ENCODE data around the gene UBA1. TPM values are rescaled to one million over a fixed set of nuclear protein-coding genes. Genes with fewer than 3 reads are reported as not detected.

Gene UBA1
- total RNA-seq, 2 experiments from 2014 or later, result 149 to 155 TPM

DNA sequence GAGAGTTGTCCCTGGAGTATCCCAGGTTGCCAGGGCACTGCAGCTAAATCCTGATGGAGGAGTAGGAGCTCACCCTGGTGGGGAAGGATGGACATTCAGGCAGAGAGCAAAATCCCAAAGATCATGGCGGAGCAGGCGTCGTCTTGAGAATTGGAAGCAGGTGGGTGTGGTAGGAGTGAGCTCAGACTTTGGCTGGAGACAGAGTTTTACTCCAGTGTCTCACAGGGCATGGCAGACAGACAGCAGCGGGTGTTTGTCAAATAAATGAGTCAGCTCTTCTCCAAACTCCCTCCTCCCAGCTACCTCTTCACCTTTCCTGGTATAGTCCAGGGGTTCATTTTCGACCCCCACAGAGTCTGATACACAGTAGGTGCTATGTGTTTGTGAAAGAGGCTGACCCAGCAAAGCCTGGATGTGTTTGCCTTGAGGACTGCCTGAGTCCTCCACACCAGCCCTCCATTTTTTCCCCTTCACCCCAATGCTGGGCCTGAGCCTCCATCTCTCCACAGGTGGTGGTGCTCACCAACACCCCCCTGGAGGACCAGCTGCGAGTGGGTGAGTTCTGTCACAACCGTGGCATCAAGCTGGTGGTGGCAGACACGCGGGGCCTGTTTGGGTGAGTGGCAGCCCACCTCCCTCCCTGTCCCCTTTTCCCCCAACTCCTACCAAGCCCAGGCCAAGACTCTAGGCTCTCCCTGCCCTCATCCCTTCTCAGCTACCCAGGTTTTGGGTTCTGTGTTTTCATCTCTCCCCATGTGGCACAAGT lies 6.9 kb downstream of the UBA1 start:
- H3K4me3 Mint-ChIP-seq, result no peak overlapping the region
- H3K27ac Mint-ChIP-seq, result no peak overlapping the region
- peaks cover 20% of the 10 kb centered on the region for H3K4me1 Mint-ChIP-seq
- ATAC-seq (ENCODE audit: low read depth), result no peak
- POLR2A ChIA-PET, result interaction anchor here (0.6 kb wide), 1 partner anchor 51 kb away, joined by 5 read pairs; no protein-coding TSS in a partner anchor
- DNase-seq, result no peak
- H3K27me3 Mint-ChIP-seq, result no peaks in the 10 kb centered on the region
- H3K9me3 Mint-ChIP-seq, result no peaks in the 10 kb centered on the region
- H3K36me3 Mint-ChIP-seq, result peaks cover 13% of the 10 kb centered on the region

DNA sequence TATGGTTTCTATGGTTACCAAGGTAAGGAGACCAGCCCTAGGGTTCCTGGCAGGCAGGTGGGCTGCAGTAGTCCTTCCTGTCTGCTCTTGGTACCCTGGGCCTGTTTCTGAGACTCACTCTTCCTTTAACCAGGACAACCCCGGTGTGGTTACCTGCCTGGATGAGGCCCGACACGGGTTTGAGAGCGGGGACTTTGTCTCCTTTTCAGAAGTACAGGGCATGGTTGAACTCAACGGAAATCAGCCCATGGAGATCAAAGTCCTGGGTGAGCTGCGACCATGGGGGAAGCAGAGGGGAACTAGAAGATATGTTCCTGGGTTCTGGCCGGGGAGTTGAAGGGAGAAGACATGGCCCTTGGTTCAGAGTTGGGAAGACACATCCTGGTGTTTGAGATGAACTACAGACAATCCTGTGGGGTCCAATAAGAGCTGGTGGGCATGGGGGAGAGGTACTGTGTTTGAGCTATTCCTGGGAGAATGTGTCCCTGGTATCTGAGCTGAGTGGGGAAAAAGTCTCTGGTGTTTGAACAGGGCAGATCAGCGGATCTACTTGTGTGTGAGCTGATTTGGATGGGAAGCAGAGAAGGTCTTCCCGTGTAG lies 7.8 kb downstream of the UBA1 start:
- POLR2A ChIA-PET, result interaction anchor here (0.6 kb wide), 1 partner anchor 50 kb away, joined by 5 read pairs; no protein-coding TSS in a partner anchor
- ATAC-seq (ENCODE audit: low read depth) (no peak), DNase-seq (no peak)
- Mint-ChIP-seq H3K27me3 (no peaks in the 10 kb centered on the region), H3K9me3 (no peaks in the 10 kb centered on the region), H3K4me1 (peaks cover 12% of the 10 kb centered on the region), H3K36me3 (peaks cover 7% of the 10 kb centered on the region), H3K4me3 (no peak overlapping the region), H3K27ac (no peak overlapping the region)

DNA sequence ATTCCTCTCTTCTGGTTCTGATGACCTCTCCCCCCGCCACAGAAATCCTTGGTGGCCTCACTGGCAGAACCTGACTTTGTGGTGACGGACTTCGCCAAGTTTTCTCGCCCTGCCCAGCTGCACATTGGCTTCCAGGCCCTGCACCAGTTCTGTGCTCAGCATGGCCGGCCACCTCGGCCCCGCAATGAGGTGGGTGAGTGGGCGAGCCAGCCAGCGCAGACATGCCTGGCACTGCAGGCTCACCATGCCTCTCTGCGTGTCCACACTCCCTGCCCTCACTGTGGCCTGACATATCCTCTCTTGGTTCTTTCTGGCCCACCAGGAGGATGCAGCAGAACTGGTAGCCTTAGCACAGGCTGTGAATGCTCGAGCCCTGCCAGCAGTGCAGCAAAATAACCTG lies 8.7 kb downstream of the UBA1 start:
- H3K27me3 Mint-ChIP-seq, result no peaks in the 10 kb centered on the region
- H3K9me3 Mint-ChIP-seq, result no peaks in the 10 kb centered on the region
- H3K36me3 Mint-ChIP-seq, result peaks cover 6% of the 10 kb centered on the region
- H3K4me3 Mint-ChIP-seq, result no peak overlapping the region
- ATAC-seq (ENCODE audit: low read depth) (no peak), DNase-seq (no peak)
- POLR2A ChIA-PET, result no interaction called here
- H3K4me1 Mint-ChIP-seq, result peaks cover 3% of the 10 kb centered on the region
- peak overlapping the region; percentile 25 for H3K27ac Mint-ChIP-seq

DNA sequence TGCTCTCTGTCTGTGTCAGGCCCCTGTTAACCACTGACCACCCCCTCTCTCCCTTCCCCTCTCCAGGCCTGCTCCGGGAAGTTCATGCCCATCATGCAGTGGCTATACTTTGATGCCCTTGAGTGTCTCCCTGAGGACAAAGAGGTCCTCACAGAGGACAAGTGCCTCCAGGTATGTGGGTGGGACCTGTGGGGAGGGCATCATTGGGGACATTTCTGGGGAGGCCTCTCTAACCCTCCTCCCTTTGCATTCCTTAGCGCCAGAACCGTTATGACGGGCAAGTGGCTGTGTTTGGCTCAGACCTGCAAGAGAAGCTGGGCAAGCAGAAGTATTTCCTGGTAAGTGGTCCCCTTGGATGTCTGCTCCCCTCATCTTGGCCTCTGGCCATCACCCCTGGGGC lies 9.2 kb downstream of the UBA1 start:
- POLR2A ChIA-PET, result no interaction called here
- DNase-seq, result no peak
- H3K27me3 Mint-ChIP-seq, result no peaks in the 10 kb centered on the region
- H3K36me3 Mint-ChIP-seq, result peaks cover 6% of the 10 kb centered on the region
- H3K4me1 Mint-ChIP-seq, result no peaks in the 10 kb centered on the region
- no peak overlapping the region for H3K4me3 Mint-ChIP-seq
- ATAC-seq (ENCODE audit: low read depth), result no peak
- H3K9me3 Mint-ChIP-seq, result no peaks in the 10 kb centered on the region
- H3K27ac Mint-ChIP-seq, result no peak overlapping the region

DNA sequence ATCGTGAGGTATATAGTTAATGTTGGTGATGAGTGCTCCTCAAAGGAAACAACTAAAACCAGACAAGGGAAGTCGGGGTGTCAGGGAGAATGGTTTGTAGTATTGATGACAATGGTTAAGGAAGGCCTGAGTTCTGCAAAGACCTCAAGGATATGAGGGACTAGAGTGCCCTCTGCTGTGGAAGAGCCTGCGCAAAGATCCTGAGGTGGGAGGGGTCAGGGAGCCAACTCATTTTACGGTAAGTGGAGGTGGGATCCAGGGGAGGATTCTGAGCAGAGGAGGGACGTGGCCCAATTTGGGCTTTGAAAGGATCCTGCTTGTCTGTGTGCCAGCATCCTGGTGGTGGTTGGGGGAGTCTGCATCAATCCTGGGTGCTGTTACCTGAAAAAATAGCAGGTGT lies 11.3 kb downstream of the UBA1 start:
- H3K27me3 Mint-ChIP-seq, result no peaks in the 10 kb centered on the region
- POLR2A ChIA-PET, result no interaction called here
- H3K9me3 Mint-ChIP-seq, result no peaks in the 10 kb centered on the region
- DNase-seq (no peak), ATAC-seq (ENCODE audit: low read depth) (no peak)
- H3K36me3 Mint-ChIP-seq, result peaks cover 5% of the 10 kb centered on the region
- H3K4me3 Mint-ChIP-seq, result no peak overlapping the region
- no peaks in the 10 kb centered on the region for H3K4me1 Mint-ChIP-seq
- no peak overlapping the region for H3K27ac Mint-ChIP-seq

DNA sequence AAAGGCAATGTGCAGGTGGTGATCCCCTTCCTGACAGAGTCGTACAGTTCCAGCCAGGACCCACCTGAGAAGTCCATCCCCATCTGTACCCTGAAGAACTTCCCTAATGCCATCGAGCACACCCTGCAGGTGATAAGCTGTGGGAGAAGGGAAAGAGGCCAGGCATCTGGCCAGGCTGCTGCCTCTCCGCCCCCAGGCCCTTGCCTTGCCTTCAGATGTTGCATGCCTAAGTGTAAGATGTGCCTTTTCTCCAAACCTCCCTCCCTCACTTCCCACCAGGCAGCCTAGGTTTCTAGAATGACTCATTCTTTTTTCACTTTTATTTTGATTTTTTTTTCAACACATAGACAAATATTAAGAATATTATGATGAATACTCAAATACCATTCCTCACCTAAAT lies 12.7 kb downstream of the UBA1 start:
- no peak for DNase-seq
- POLR2A ChIA-PET, result no interaction called here
- no peak for ATAC-seq (ENCODE audit: low read depth)
- H3K27me3 Mint-ChIP-seq, result no peaks in the 10 kb centered on the region
- H3K9me3 Mint-ChIP-seq, result no peaks in the 10 kb centered on the region
- H3K27ac Mint-ChIP-seq, result no peak overlapping the region
- peaks cover 1% of the 10 kb centered on the region for H3K36me3 Mint-ChIP-seq
- no peak overlapping the region for H3K4me3 Mint-ChIP-seq
- no peaks in the 10 kb centered on the region for H3K4me1 Mint-ChIP-seq

DNA sequence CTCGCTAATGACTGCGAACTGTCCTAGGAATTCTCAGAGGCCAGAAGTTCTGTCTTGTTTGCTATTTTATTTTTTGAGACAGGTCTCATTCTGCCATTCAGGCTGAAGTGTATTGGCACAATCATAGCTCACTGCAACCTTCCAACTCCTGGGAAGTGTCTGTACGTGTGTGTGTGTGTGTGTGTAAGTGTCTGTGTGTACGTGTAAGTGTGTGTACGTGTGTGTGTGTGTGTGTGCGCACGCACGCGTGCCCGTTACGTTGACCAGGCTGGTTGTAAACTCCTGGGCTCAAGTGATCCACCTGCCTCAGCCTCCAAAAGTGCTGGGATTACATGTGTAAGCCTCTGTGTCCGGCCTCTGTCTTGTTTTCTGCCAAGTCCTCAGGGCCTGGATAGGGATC lies 14.5 kb downstream of the UBA1 start:
- no peaks in the 10 kb centered on the region for H3K9me3 Mint-ChIP-seq
- H3K4me3 Mint-ChIP-seq, result no peak overlapping the region
- POLR2A ChIA-PET, result no interaction called here
- H3K27me3 Mint-ChIP-seq, result no peaks in the 10 kb centered on the region
- no peak for ATAC-seq (ENCODE audit: low read depth)
- no peak for DNase-seq
- H3K36me3 Mint-ChIP-seq, result peaks cover 9% of the 10 kb centered on the region
- no peaks in the 10 kb centered on the region for H3K4me1 Mint-ChIP-seq
- H3K27ac Mint-ChIP-seq, result no peak overlapping the region

DNA sequence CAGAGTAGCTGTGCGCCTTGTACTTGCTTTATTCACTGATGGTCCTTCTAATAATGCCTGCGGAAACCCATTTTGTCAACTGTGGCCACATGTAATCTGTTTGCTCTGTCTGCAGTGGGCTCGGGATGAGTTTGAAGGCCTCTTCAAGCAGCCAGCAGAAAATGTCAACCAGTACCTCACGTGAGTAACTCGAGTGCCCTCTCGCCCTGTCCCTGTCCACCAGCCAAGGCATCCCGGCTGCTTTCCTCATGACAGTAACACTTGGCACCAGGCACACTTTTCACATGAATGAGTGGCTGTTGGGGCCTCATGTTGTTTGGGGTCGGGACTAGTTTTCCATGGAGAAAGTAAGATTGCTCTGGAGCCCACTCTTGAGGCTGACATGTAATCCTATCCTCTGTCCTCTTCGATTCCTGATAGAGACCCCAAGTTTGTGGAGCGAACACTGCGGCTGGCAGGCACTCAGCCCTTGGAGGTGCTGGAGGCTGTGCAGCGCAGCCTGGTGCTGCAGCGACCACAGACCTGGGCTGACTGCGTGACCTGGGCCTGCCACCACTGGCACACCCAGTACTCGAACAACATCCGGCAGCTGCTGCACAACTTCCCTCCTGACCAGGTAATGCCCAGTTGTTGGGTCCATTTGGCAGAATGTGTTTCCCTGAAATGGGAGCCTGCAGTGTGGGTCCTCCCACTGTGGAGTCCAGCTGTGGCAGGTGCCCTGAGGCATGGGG lies 16.0 kb downstream of the UBA1 start:
- Mint-ChIP-seq H3K36me3 (peaks cover 9% of the 10 kb centered on the region), H3K27me3 (no peaks in the 10 kb centered on the region), H3K4me1 (no peaks in the 10 kb centered on the region), H3K4me3 (no peak overlapping the region), H3K9me3 (no peaks in the 10 kb centered on the region), H3K27ac (no peak overlapping the region)
- ATAC-seq (ENCODE audit: low read depth) (no peak), DNase-seq (no peak)
- POLR2A ChIA-PET, result no interaction called here

DNA sequence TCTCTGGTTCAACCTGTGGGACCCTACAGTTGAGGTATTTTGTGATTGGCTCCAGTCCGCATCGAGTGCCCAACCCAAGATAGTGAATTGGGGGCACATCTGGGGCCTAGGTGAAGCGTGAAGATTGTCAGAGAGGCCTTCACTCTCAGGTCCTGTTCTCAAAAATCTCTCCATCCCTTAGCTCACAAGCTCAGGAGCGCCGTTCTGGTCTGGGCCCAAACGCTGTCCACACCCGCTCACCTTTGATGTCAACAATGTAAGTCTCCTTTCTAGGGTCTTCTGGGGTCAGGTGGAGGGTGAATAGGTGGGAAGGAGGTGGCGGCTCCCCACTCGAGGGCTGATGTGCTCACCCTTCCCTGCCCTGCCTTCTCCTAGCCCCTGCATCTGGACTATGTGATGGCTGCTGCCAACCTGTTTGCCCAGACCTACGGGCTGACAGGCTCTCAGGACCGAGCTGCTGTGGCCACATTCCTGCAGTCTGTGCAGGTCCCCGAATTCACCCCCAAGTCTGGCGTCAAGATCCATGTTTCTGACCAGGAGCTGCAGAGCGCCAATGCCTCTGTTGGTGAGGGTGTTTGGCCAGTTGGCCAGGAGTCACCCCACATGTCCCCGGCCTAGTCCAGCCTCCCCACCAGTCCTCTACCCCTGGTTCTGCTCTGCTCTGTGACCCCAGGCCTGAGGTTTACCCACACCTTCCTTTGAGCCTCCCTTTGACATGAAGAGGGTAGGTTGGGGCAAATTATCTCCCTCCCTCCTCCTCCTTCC lies 17.2 kb downstream of the UBA1 start:
- POLR2A ChIA-PET, result no interaction called here
- ATAC-seq (ENCODE audit: low read depth), result no peak
- Mint-ChIP-seq H3K27me3 (no peaks in the 10 kb centered on the region), H3K4me3 (no peak overlapping the region), H3K36me3 (peaks cover 12% of the 10 kb centered on the region), H3K27ac (peak overlapping the region; percentile 55), H3K9me3 (no peaks in the 10 kb centered on the region), H3K4me1 (no peaks in the 10 kb centered on the region)
- no peak for DNase-seq

DNA sequence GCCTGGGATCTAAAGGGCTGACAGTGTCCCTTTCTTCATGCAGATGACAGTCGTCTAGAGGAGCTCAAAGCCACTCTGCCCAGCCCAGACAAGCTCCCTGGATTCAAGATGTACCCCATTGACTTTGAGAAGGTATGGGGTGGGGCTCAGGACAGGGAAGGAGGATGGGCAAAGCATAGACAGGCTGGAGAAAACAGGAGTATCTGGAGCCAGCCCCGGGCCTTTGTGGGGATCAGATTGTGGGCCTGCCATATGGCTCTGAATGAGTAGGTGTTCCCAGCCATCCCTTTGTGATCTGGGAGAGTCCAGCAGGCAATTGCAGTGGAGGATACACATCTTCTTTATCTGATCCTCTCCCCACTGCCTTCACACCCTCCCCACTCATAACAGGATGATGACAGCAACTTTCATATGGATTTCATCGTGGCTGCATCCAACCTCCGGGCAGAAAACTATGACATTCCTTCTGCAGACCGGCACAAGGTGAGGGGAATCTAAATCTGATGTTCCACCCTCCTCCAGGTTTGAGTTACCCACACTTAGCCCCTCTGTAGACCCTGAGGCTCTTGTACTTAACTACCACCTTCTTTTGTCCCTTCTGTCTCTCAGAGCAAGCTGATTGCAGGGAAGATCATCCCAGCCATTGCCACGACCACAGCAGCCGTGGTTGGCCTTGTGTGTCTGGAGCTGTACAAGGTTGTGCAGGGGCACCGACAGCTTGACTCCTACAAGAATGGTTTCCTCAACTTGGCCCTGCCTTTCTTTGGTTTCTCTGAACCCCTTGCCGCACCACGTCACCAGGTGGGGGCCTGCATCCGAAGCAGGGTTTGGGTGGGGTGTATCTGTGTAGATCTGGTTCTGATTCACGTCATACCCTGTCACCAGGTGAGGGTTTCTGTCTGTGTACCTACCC lies 19.0 kb downstream of the UBA1 start:
- Mint-ChIP-seq H3K4me1 (peaks cover 10% of the 10 kb centered on the region), H3K36me3 (peaks cover 18% of the 10 kb centered on the region), H3K27me3 (no peaks in the 10 kb centered on the region), H3K9me3 (no peaks in the 10 kb centered on the region), H3K27ac (no peak overlapping the region), H3K4me3 (no peak overlapping the region)
- POLR2A ChIA-PET, result no interaction called here
- DNase-seq, result no peak
- ATAC-seq (ENCODE audit: low read depth), result no peak

DNA sequence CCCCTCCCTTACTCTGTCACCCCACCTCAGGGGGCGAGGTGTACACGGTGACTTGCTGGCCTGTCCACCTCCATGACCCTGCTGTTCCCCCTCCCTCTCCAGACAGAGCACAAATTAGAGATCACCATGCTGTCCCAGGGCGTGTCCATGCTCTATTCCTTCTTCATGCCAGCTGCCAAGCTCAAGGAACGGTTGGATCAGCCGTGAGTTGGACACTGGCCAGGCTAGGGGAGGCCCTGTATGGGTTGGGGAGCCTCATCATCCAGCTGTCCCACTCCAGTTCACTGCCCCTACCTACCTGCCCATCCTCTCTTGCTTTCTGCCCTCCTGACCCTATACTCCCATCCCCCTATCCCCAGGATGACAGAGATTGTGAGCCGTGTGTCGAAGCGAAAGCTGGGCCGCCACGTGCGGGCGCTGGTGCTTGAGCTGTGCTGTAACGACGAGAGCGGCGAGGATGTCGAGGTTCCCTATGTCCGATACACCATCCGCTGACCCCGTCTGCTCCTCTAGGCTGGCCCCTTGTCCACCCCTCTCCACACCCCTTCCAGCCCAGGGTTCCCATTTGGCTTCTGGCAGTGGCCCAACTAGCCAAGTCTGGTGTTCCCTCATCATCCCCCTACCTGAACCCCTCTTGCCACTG lies 20.9 kb downstream of the UBA1 start:
- POLR2A ChIA-PET, result interaction anchor here (1.5 kb wide), 1 partner anchor 19 kb away, joined by 3 read pairs; no protein-coding TSS in a partner anchor
- H3K4me3 Mint-ChIP-seq, result no peak overlapping the region
- no peak overlapping the region for H3K27ac Mint-ChIP-seq
- no peaks in the 10 kb centered on the region for H3K27me3 Mint-ChIP-seq
- H3K36me3 Mint-ChIP-seq, result peaks cover 20% of the 10 kb centered on the region
- no peaks in the 10 kb centered on the region for H3K9me3 Mint-ChIP-seq
- H3K4me1 Mint-ChIP-seq, result peaks cover 14% of the 10 kb centered on the region
- ATAC-seq (ENCODE audit: low read depth) (no peak), DNase-seq (no peak)

DNA sequence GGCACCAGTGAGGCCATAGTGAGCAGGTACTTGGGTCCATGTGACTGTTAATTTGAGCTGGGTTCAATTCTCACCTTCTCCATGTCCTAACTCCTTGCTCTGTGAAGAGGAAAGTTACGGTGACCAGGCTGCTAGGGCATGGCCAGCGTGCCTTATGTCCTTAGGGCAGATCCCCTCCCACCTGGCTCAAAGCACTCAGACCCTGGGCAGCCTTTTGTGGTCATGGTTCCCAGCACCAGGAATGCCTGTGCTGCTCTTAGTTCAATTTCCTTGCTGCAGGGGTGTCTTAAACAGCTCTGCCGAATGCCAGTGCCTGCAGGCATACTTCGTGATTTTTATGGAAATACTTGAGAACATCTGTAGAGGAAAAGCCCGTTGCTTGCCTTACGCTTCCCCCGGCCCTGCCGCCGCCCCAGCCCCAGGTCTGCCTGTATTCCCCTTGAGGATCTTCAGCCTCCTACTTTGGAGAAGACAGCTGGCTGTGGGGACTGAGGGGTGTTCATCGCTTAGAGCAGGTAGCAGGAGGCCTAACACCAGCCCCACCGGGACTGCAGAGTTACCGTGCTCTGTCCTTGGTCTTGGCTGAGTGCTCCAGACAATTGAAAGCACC lies 21.8 kb downstream of the UBA1 start:
- DNase-seq (no peak), ATAC-seq (ENCODE audit: low read depth) (no peak)
- Mint-ChIP-seq H3K27me3 (no peaks in the 10 kb centered on the region), H3K36me3 (peaks cover 26% of the 10 kb centered on the region), H3K27ac (no peak overlapping the region), H3K4me3 (no peak overlapping the region), H3K4me1 (peaks cover 22% of the 10 kb centered on the region), H3K9me3 (no peaks in the 10 kb centered on the region)
- POLR2A ChIA-PET, result interaction anchor here (0.5 to 1.5 kb wide), 2 partner anchors 18 to 27 kb away, joined by 3 read pairs; no protein-coding TSS in a partner anchor

Measured in activated naive CD8-positive, alpha-beta T cell treated with anti-CD3 and anti-CD28 coated beads, Interleukin-2, amount 10 ng/mL, durations not matched to agents 7 days and 5 days (primary cell).